SK-N-SH (cell line): Measurements from ENCODE around the gene EBF3.

Experiments used
- ELF1 ChIP-seq: IDR thresholded peaks from 2 replicates; pipeline ENCODE4 v1.4.0; 2012
- JUND ChIP-seq: IDR thresholded peaks from 2 replicates; pipeline ENCODE4 v1.4.0; 2012
- POLR2AphosphoS5 ChIP-seq: IDR thresholded peaks from 2 replicates; pipeline ENCODE4 v1.6.1; 2012; ENCODE audit warnings: low read depth, low read length
- RFX5 ChIP-seq: IDR thresholded peaks from 2 replicates; pipeline ENCODE4 v1.6.1; 2012; ENCODE audit warnings: mild to moderate bottlenecking, improper control_type of control experiment, low read length
- SIN3A ChIP-seq: IDR thresholded peaks from 2 replicates; pipeline ENCODE4 v1.6.1; 2012; ENCODE audit warnings: low read depth, mild to moderate bottlenecking, low read length, moderate library complexity, borderline replicate concordance
- YY1 ChIP-seq: IDR thresholded peaks from 2 replicates; pipeline ENCODE4 v1.4.0; 2012; ENCODE audit warnings: low read depth, mild to moderate bottlenecking
- TF ChIP-seq, protein P1 (sequence below): fragments of 200-600 bp; sonication (generic); IDR thresholded peaks from 2 replicates; pipeline ENCODE4 v1.6.1; 2017; ENCODE audit warnings: antibody characterized with exemption, mild to moderate bottlenecking, moderate library complexity
- TF ChIP-seq, protein P2 (sequence below): IDR thresholded peaks from 2 replicates; pipeline ENCODE4; 2012
- TF ChIP-seq, protein P3 (sequence below): IDR thresholded peaks from 2 replicates; pipeline ENCODE4 v1.4.0; 2012; ENCODE audit warnings: low read depth, borderline replicate concordance

DNA sequence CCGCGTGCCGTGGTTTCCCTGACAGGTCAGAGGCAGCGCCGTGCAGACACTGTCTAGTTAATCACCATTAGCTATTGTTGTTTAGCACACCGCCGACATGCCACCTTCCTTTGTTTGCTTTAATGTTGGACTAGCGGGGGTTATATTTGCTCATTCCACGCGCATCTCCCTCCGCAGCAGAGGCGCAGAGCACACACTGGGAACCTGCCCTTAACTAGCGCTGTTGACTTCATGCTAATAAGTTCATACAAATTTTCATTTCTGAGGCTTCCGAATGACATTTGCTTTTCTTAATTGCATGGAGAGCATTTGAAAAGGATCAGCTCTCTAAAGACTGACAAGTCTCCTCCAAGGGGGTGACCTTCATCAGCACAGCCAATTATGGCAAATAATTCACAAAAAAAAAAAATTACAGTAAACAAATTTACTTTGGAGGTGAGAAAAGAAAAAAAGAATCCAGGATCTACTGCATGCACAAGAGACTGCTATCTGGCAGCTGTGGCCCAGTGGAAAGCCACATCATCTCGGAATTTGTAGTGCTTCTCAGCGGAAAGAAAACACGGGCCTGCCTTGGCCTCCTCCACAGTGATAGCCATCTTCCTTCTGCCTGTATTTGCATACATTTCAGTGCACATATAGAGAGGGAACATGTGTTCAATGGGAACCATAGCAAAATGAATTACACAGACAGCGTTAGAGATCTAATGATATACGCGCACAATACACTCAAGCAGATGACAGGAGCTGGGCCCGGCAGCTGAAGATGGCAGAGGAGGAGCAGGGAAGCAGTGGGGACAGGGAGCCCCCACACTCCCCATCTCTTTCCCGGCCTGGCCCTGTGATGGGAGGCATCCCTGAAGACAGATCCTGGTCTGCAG, 94.2 kb downstream of the EBF3 start:
- TF ChIP-seq, protein P1, sequence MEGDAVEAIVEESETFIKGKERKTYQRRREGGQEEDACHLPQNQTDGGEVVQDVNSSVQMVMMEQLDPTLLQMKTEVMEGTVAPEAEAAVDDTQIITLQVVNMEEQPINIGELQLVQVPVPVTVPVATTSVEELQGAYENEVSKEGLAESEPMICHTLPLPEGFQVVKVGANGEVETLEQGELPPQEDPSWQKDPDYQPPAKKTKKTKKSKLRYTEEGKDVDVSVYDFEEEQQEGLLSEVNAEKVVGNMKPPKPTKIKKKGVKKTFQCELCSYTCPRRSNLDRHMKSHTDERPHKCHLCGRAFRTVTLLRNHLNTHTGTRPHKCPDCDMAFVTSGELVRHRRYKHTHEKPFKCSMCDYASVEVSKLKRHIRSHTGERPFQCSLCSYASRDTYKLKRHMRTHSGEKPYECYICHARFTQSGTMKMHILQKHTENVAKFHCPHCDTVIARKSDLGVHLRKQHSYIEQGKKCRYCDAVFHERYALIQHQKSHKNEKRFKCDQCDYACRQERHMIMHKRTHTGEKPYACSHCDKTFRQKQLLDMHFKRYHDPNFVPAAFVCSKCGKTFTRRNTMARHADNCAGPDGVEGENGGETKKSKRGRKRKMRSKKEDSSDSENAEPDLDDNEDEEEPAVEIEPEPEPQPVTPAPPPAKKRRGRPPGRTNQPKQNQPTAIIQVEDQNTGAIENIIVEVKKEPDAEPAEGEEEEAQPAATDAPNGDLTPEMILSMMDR: no peak
- TF ChIP-seq YY1: no peak
- TF ChIP-seq, protein P2, sequence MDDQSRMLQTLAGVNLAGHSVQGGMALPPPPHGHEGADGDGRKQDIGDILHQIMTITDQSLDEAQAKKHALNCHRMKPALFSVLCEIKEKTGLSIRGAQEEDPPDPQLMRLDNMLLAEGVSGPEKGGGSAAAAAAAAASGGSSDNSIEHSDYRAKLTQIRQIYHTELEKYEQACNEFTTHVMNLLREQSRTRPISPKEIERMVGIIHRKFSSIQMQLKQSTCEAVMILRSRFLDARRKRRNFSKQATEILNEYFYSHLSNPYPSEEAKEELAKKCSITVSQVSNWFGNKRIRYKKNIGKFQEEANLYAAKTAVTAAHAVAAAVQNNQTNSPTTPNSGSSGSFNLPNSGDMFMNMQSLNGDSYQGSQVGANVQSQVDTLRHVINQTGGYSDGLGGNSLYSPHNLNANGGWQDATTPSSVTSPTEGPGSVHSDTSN: no peak
- no peak for TF ChIP-seq SIN3A
- TF ChIP-seq ELF1: no peak
- TF ChIP-seq, protein P3, sequence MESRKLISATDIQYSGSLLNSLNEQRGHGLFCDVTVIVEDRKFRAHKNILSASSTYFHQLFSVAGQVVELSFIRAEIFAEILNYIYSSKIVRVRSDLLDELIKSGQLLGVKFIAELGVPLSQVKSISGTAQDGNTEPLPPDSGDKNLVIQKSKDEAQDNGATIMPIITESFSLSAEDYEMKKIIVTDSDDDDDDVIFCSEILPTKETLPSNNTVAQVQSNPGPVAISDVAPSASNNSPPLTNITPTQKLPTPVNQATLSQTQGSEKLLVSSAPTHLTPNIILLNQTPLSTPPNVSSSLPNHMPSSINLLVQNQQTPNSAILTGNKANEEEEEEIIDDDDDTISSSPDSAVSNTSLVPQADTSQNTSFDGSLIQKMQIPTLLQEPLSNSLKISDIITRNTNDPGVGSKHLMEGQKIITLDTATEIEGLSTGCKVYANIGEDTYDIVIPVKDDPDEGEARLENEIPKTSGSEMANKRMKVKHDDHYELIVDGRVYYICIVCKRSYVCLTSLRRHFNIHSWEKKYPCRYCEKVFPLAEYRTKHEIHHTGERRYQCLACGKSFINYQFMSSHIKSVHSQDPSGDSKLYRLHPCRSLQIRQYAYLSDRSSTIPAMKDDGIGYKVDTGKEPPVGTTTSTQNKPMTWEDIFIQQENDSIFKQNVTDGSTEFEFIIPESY: no peak
- TF ChIP-seq JUND: no peak
- TF ChIP-seq POLR2AphosphoS5: no peak
- TF ChIP-seq RFX5: no peak
